ENCODE data around the gene DNAJC3.
"Not testable (repeated sequence)": the region's sequence is repeated elsewhere in the genome, so short reads cannot be mapped to it uniquely, and the experiment has no call there.

The DNAJC3 gene

DNA sequence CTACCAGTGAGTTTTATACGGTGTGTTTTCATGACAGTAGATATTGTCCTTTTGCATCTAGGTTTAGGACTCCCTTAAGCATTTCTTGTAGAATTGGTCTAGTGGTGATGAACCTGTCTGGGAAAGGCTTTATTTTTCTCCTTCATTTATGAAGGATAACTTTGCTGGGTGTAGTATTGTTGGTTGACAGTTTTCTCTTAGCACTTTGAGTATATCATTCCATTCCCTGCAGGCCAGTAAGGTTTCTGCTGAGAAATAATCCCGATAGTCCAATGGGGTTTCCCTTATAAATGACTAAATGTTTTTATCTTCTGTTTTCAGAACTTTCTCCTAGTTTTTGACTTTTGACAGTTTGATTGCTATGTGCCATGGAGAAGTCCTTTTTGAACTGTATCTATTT is 57.2 kb downstream of the DNAJC3 start:
- Histone ChIP-seq H3K27ac (no peak overlapping the region), H3K4me3 (no peak overlapping the region)
- TF ChIP-seq, protein P1, sequence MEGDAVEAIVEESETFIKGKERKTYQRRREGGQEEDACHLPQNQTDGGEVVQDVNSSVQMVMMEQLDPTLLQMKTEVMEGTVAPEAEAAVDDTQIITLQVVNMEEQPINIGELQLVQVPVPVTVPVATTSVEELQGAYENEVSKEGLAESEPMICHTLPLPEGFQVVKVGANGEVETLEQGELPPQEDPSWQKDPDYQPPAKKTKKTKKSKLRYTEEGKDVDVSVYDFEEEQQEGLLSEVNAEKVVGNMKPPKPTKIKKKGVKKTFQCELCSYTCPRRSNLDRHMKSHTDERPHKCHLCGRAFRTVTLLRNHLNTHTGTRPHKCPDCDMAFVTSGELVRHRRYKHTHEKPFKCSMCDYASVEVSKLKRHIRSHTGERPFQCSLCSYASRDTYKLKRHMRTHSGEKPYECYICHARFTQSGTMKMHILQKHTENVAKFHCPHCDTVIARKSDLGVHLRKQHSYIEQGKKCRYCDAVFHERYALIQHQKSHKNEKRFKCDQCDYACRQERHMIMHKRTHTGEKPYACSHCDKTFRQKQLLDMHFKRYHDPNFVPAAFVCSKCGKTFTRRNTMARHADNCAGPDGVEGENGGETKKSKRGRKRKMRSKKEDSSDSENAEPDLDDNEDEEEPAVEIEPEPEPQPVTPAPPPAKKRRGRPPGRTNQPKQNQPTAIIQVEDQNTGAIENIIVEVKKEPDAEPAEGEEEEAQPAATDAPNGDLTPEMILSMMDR (IDR thresholded peaks at IDR 0.05), result no peak
- no peak for DNase-seq (ENCODE audit: low spot score)

DNA sequence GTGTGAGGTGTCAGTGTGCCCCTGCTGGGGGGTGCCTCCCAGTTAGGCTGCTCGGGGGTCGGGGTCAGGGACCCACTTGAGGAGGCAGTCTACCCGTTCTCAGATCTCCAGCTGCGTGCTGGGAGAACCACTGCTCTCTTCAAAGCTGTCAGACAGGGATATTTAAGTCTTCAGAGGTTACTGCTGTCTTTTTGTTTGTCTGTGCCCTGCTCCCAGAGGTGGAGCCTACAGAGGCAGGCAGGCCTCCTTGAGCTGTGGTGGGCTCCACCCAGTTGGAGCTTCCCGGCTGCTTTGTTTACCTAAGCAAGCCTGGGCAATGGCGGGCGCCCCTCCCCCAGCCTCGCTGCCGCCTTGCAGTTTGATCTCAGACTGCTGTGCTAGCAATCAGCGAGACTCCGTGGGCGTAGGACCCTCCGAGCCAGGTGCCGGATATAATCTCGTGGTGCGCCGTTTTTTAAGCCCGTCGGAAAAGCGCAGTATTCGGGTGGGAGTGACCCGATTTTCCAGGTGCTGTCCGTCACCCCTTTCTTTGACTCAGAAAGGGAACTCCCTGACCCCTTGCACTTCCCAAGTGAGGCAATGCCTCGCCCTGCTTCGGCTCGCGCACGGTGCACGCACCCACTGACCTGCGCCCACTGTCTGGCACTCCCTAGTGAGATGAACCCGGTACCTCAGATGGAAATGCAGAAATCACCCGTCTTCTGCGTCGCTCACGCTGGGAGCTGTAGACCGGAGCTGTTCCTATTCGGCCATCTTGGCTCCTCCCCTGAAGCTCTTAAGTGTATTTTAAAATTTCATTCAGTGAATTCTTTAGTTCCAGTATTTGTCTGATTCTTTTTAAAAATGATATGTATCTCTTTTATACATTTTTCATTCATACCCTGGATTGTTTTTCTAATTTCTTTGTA is 63.4 kb downstream of the DNAJC3 start:
- not testable (repeated sequence) for H3K4me3 ChIP-seq; H3K27ac ChIP-seq; DNase-seq (ENCODE audit: low spot score)

DNA sequence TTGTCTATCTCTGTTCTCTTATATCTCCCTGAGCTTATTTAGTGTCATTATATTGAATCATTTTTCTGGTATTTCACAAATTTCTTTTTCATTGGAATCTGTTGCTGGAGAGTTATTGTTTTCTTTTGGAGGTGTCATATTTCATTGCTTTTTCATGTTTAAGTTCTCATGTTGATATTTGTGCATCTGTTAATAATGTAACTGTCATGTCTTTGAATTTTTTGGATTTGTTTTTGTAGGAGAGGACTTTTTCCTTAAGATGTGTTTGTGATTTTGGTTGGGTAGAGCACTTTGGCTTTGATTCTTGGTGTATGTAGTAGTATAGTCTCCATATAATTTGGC is 64.0 kb downstream of the DNAJC3 start:
- Histone ChIP-seq H3K4me3 (no peak overlapping the region), H3K27ac (no peak overlapping the region)
- TF ChIP-seq, protein P1 (IDR thresholded peaks at IDR 0.05), result no peak
- DNase-seq (ENCODE audit: low spot score), result no peak

DNA sequence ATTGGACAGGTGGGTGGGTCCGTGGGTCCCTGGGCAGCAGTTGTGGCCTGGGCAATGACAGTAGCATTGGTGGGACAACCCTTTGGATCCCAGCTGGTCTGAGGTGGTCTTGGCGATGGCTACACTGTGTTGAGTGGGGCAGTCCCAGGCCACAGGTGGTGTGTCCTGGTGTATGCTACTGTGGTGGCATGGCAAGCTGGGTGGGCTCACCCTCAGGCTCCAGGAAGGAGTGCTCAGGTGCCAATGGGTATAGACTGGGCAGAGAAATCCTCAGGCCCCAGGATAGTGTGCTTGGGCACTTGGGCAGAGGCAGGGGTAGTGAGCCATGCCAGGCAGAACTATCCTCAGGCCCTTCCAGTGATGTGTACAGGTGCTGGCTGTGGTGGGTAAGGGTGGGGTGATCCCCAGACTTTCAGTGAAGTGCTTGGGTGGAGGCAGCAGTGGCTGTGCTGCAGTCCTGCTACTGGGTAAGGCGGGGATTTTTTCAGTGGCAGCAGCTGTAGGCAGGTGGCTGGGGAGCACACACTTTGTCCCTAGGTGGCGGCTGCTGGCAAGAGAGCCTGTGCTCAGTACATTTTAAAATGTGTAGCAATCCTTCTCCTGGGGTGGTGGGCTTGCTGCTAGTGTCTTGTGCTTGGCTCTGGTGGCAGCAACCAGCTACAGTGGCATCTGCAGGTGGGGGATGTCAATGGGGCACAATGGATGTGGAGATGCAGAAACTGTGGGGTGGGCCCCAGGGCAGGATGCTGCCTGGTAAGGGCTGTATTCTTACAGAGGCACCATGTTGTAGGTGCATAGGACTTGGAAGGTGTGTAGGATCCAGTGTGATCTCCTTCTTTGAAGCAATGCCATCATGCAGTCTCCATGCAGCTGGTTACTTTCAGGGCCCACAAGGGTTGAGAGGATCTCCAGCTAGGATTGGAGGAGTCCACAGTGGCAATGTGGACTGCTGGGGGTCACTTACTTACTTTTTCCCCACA is 64.9 kb downstream of the DNAJC3 start:
- no peak overlapping the region for H3K4me3 ChIP-seq

DNA sequence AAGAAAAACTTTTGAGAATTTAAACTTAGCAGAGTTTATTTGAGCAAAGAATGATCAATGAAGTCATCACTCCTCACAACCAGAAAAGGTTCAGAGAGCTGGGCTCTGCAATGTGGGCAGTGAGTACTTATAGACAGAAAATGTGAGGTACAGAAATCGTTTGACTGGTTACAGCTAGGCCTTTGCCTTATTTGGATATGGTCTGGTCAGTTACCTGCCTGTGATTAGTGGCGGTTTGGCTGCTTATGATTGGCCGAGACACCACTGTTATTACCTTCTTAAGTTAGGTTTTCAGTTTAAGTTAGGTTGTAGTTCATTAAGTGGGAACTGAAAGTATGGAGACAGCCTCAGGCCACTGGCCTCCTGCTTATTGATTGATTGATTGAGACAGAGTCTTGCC is 66.3 kb downstream of the DNAJC3 start:
- H3K27ac ChIP-seq, result no peak overlapping the region
- TF ChIP-seq, protein P1 (IDR thresholded peaks at IDR 0.05), result no peak
- no peak overlapping the region for H3K4me3 ChIP-seq
- DNase-seq (ENCODE audit: low spot score), result no peak

More for the DNA sequence above, 64.9 kb downstream of the DNAJC3 start:
- H3K27ac ChIP-seq, result no peak overlapping the region
- no peak for DNase-seq (ENCODE audit: low spot score)
- TF ChIP-seq, protein P1 (IDR thresholded peaks at IDR 0.05), result no peak

DNA sequence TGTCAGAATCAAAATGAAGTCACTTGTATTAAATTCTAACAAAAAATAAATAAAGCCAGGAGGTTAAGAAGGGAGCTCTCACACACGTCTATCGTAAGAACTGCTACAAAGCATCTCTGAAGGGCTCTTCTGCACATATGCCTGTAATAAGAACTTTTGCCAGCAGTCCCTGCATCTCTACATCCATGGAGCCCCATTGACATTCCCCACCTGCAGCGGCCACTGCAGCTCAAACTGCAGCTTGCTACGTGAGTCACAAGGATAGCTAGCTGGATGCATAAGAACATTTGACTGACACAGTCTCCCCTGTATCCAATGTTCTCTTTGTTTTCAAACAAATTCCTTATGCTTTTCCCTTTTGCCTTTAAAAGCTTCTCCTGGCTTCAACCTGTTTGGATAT is 68.3 kb downstream of the DNAJC3 start:
- TF ChIP-seq, protein P1 (IDR thresholded peaks at IDR 0.05), result no peak
- H3K27ac ChIP-seq, result no peak overlapping the region
- H3K4me3 ChIP-seq, result no peak overlapping the region
- DNase-seq (ENCODE audit: low spot score), result no peak

DNA sequence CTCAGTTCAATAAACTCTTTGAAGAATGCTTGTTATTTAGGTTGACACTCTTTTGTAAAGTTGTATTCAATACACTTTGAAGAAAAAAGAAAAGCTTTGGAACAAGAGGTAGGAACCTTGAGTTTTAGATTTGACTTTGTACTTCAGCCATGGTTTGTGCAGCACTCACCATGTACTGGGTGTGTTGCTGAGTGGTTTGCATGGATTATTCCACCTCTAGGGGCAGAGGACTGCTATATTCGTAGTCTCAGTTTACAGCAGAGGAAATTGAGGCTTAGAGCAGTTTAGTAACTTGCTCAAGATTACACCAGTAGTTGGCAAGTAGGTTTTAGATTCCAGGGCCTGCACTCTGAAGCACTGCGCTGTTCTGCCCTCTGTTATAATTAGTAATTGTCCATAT is 68.8 kb downstream of the DNAJC3 start:
- DNase-seq (ENCODE audit: low spot score), result no peak
- no peak overlapping the region for H3K4me3 ChIP-seq
- TF ChIP-seq, protein P1 (IDR thresholded peaks at IDR 0.05), result no peak
- no peak overlapping the region for H3K27ac ChIP-seq
